Cardiac muscle cell (in vitro differentiated cells and primary cell): ENCODE measurements around the gene PSMC1. TPM values are rescaled to one million over a fixed set of nuclear protein-coding genes. Genes with fewer than 3 reads are reported as not detected.

Experiments used
- DNase-seq, 2 donors: peaks; one replicate each; pipeline versions ENCODE4 v3.0.0 to v3.0.0-alpha.2; 2010 to 2017; ENCODE audit warnings: low read depth in 1 of 2, low spot score in 1 of 2
- H3K27ac ChIP-seq: fragments of 200-600 bp; sonication (generic); 2 replicates; pipeline ENCODE4 v1.5.1; 2016
- H3K27me3 ChIP-seq: fragments of 200-600 bp; sonication (generic); 2 replicates; pipeline ENCODE4 v1.6.0; 2016; ENCODE audit warnings: control low read depth
- H3K36me3 ChIP-seq: fragments of 200-600 bp; sonication (generic); 2 replicates; pipeline ENCODE4 v1.5.1; 2016; ENCODE audit warnings: control low read depth
- H3K4me1 ChIP-seq: fragments of 200-600 bp; sonication (generic); 2 replicates; pipeline ENCODE4 v1.8.1; 2017; ENCODE audit warnings: low read depth, mild to moderate bottlenecking, mixed run types
- H3K4me3 ChIP-seq: fragments of 200-600 bp; sonication (generic); 2 replicates; pipeline ENCODE4 v1.5.1; 2016; ENCODE audit warnings: mild to moderate bottlenecking
- H3K9me3 ChIP-seq: fragments of 200-600 bp; sonication (generic); 2 replicates; pipeline ENCODE4 v1.5.1; 2017; ENCODE audit warnings: low read depth, mild to moderate bottlenecking, control low read depth
- polyA plus RNA-seq: library from polyadenylated mRNA; unstranded; fragments of >200 nt; fragmentation: Nextera tagmentation; extraction: Ambion mirVana; gene quantifications from 2 replicates; pipeline ENCODE4 v1.2.1, GENCODE V29; 2016
- total RNA-seq: library from RNA; depleted of rRNA; stranded (reverse); fragments of >200 nt; gene quantifications from 2 replicates; pipeline ENCODE4 v1.2.3, GENCODE V29; 2016
- TF ChIP-seq, protein P1 (sequence below): IDR thresholded peaks from 2 replicates; pipeline ENCODE4 v1.5.1; 2012; ENCODE audit warnings: low read depth, mild to moderate bottlenecking, low read length

Gene PSMC1
- total and polyA plus RNA-seq, 2 experiments from 2014 or later, result 164 to 280 TPM

DNA sequence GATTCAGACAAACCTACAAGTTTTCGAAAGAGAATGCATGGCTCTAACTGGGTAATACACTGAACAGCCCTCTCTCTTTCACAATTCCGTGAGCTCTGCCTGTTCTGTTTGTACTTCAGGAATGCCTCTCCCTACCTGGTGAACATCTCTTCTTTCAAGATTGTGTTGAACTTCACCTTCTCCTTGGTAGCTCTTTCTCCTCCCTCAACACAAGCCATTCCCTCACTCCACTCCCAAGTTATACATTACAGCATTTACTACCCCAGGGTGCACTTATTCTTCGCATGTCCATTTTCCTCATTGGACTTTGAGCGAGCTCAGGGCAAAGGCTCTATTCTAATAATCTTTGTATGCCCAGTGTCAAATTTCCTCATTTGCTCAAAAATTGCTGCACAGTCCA is 47.1 kb downstream of the PSMC1 start:
- TF ChIP-seq, protein P1, sequence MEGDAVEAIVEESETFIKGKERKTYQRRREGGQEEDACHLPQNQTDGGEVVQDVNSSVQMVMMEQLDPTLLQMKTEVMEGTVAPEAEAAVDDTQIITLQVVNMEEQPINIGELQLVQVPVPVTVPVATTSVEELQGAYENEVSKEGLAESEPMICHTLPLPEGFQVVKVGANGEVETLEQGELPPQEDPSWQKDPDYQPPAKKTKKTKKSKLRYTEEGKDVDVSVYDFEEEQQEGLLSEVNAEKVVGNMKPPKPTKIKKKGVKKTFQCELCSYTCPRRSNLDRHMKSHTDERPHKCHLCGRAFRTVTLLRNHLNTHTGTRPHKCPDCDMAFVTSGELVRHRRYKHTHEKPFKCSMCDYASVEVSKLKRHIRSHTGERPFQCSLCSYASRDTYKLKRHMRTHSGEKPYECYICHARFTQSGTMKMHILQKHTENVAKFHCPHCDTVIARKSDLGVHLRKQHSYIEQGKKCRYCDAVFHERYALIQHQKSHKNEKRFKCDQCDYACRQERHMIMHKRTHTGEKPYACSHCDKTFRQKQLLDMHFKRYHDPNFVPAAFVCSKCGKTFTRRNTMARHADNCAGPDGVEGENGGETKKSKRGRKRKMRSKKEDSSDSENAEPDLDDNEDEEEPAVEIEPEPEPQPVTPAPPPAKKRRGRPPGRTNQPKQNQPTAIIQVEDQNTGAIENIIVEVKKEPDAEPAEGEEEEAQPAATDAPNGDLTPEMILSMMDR, result no peak
- Histone ChIP-seq H3K4me1 (peaks cover 12% of the 10 kb centered on the region), H3K27me3 (no peaks in the 10 kb centered on the region), H3K4me3 (no peak overlapping the region), H3K36me3 (peaks cover 12% of the 10 kb centered on the region), H3K9me3 (no peaks in the 10 kb centered on the region), H3K27ac (no peak overlapping the region)
- no peak for DNase-seq

GRCh38 chr14:90304502-90304901 is 48.1 kb downstream of the PSMC1 start:
- H3K9me3 ChIP-seq, result no peaks in the 10 kb centered on the region
- no peak for DNase-seq
- H3K36me3 ChIP-seq, result peaks cover 12% of the 10 kb centered on the region
- no peaks in the 10 kb centered on the region for H3K27me3 ChIP-seq
- H3K27ac ChIP-seq, result no peak overlapping the region
- H3K4me1 ChIP-seq, result peaks cover 12% of the 10 kb centered on the region
- TF ChIP-seq, protein P1, result no peak
- H3K4me3 ChIP-seq, result no peak overlapping the region

DNA sequence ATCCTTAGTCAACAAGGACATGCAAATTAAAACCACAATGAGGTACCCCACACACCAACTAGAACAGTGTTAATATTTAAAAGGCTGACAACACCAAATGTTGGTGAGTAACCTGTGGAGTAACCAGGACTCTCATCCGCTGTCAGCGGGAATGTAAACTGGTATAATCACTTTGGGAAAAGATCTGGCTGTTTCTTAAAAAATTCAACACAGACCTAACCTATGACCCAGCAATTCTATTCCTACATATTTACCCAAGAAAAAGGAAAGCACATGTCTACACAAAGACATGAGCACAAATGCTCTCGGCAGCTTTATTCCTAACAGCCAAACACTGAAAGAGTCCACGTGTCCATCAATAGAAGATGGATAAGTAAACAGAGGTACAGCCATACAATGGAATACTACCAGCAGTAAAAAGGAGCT is 48.8 kb downstream of the PSMC1 start:
- TF ChIP-seq, protein P1, result no peak
- peaks cover 12% of the 10 kb centered on the region for H3K36me3 ChIP-seq
- peaks cover 12% of the 10 kb centered on the region for H3K4me1 ChIP-seq
- no peaks in the 10 kb centered on the region for H3K9me3 ChIP-seq
- H3K4me3 ChIP-seq, result no peak overlapping the region
- DNase-seq, result no peak
- H3K27me3 ChIP-seq, result no peaks in the 10 kb centered on the region
- H3K27ac ChIP-seq, result no peak overlapping the region

DNA sequence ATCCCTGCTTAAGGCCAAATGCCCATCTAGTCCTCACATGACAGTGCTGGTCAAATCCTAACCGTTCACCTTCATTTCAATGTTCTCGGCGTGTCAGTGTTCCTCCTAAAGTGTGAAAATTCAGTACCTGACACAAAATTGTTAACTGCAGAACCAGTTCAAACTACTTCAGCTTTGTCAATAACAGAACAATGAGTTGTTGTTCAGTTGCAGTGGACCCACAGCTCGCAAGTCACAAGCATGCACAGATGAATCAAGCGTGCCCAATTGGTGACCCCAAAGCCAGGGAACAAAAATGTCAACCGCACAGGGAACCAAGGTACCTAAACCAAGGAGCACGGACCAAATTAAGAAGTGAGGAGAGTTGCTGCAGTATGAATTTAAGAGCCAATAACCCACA is 52.2 kb downstream of the PSMC1 start:
- TF ChIP-seq, protein P1, result no peak
- no peak overlapping the region for H3K4me3 ChIP-seq
- H3K27me3 ChIP-seq, result no peaks in the 10 kb centered on the region
- H3K36me3 ChIP-seq, result peaks cover 19% of the 10 kb centered on the region
- H3K4me1 ChIP-seq, result no peaks in the 10 kb centered on the region
- H3K9me3 ChIP-seq, result no peaks in the 10 kb centered on the region
- no peak for DNase-seq
- H3K27ac ChIP-seq, result no peak overlapping the region

GRCh38 chr14:90317286-90317685 is 60.9 kb downstream of the PSMC1 start:
- Histone ChIP-seq H3K27me3 (no peaks in the 10 kb centered on the region), H3K4me3 (no peak overlapping the region), H3K4me1 (no peaks in the 10 kb centered on the region), H3K27ac (no peak overlapping the region), H3K36me3 (peaks cover 20% of the 10 kb centered on the region), H3K9me3 (no peaks in the 10 kb centered on the region)
- no peak for DNase-seq
- TF ChIP-seq, protein P1, result no peak

- Histone ChIP-seq H3K36me3 (peaks cover 18% of the 10 kb centered on the region), H3K27ac (no peak overlapping the region), H3K4me1 (no peaks in the 10 kb centered on the region), H3K27me3 (no peaks in the 10 kb centered on the region), H3K9me3 (no peaks in the 10 kb centered on the region), H3K4me3 (no peak overlapping the region)
- TF ChIP-seq, protein P1, result no peak
- DNase-seq, result no peak
Observed at GRCh38 chr14:90318016-90318415, 61.7 kb downstream of the PSMC1 start.
